SJSA1 (cell line): ENCODE results near the gene MYL12A. TPM values are rescaled to one million over a fixed set of nuclear protein-coding genes. Genes with fewer than 3 reads are reported as not detected.
A peak's percentile ranks its signal among the peaks of the same experiment; 100 is the strongest.

ENCODE experiments used
- DNase-seq, 2 experiments: peaks; one replicate each; pipeline ENCODE4 v3.0.0-alpha.2; 2015 to 2020; ENCODE audit warnings: low spot score in 2 of 2, low read depth in 1 of 2
- H3K27ac ChIP-seq: fragments of 250-450 bp; sonication (Bioruptor Pico); 2 replicates; pipeline ENCODE4 v1.5.1; 2020; ENCODE audit warnings: mild to moderate bottlenecking, moderate library complexity
- H3K27me3 ChIP-seq: fragments of 250-450 bp; sonication (Bioruptor Pico); replicated peaks from 2 replicates; pipeline ENCODE4 v1.5.1; 2020; ENCODE audit warnings: mild to moderate bottlenecking, moderate library complexity
- H3K36me3 ChIP-seq: fragments of 250-450 bp; sonication (Bioruptor Pico); 2 replicates; pipeline ENCODE4 v1.5.1; 2020; ENCODE audit warnings: mild to moderate bottlenecking
- H3K4me1 ChIP-seq: fragments of 250-450 bp; sonication (Bioruptor Pico); replicated peaks from 2 replicates; pipeline ENCODE4 v1.6.1; 2021; ENCODE audit warnings: mild to moderate bottlenecking
- H3K4me3 ChIP-seq: fragments of 250-450 bp; sonication (Bioruptor Pico); 2 replicates; pipeline ENCODE4 v1.5.1; 2020; ENCODE audit warnings: mild to moderate bottlenecking
- H3K9me3 ChIP-seq: fragments of 250-450 bp; sonication (Bioruptor Pico); replicated peaks from 2 replicates; pipeline ENCODE4 v1.5.1; 2020; ENCODE audit warnings: mild to moderate bottlenecking
- total RNA-seq: library from RNA; depleted of rRNA; stranded (reverse); fragments of >200 nt; shearing (Covaris generic); gene quantifications from 2 replicates; pipeline ENCODE4 v1.2.3, GENCODE V29; 2014

MYL12A gene
- total RNA-seq, 1 experiment from 2014 or later, result 1,642 TPM

- no peak for DNase-seq
- Histone ChIP-seq H3K27me3 (no peaks in the 10 kb centered on the region), H3K36me3 (peaks cover 82% of the 10 kb centered on the region), H3K4me3 (no peak overlapping the region), H3K27ac (peak overlapping the region; percentile 99), H3K9me3 (no peaks in the 10 kb centered on the region), H3K4me1 (peaks cover 76% of the 10 kb centered on the region)
Measured at GRCh38 chr18:3252843-3253242, 5.2 kb downstream of the MYL12A start.

GRCh38 chr18:3254725-3255124, 7.1 kb downstream of the MYL12A start:
- Histone ChIP-seq H3K9me3 (no peaks in the 10 kb centered on the region), H3K4me1 (peaks cover 89% of the 10 kb centered on the region), H3K27ac (no peak overlapping the region), H3K4me3 (no peak overlapping the region), H3K36me3 (peaks cover 82% of the 10 kb centered on the region), H3K27me3 (no peaks in the 10 kb centered on the region)
- no peak for DNase-seq

- peak overlapping the region; percentile 90; the same call in 1 of the 2 replicates for H3K27ac ChIP-seq
- no peaks in the 10 kb centered on the region for H3K27me3 ChIP-seq
- peaks cover 81% of the 10 kb centered on the region for H3K36me3 ChIP-seq
- H3K4me3 ChIP-seq, result no peak overlapping the region
- peaks cover 89% of the 10 kb centered on the region for H3K4me1 ChIP-seq
- no peak for DNase-seq
- no peaks in the 10 kb centered on the region for H3K9me3 ChIP-seq
Measured at GRCh38 chr18:3255611-3256165, 8.1 kb downstream of the MYL12A start.

- H3K27me3 ChIP-seq, result no peaks in the 10 kb centered on the region
- H3K4me3 ChIP-seq, result no peak overlapping the region
- peaks cover 87% of the 10 kb centered on the region for H3K36me3 ChIP-seq
- peak; percentile 63 to 80 for DNase-seq
- H3K27ac ChIP-seq, result peak overlapping the region; percentile 90
- H3K4me1 ChIP-seq, result peaks cover 83% of the 10 kb centered on the region
- H3K9me3 ChIP-seq, result no peaks in the 10 kb centered on the region
Measured at GRCh38 chr18:3256693-3257626, 9.4 kb downstream of the MYL12A start.

GRCh38 chr18:3257627-3258120, 10.1 kb downstream of the MYL12A start:
- peaks cover 76% of the 10 kb centered on the region for H3K4me1 ChIP-seq
- peak overlapping the region; percentile 90 for H3K27ac ChIP-seq
- peaks cover 91% of the 10 kb centered on the region for H3K36me3 ChIP-seq
- H3K9me3 ChIP-seq, result no peaks in the 10 kb centered on the region
- DNase-seq, result no peak
- no peaks in the 10 kb centered on the region for H3K27me3 ChIP-seq
- H3K4me3 ChIP-seq, result no peak overlapping the region

- H3K36me3 ChIP-seq, result peaks cover 87% of the 10 kb centered on the region
- H3K27ac ChIP-seq, result peak overlapping the region; percentile 100
- H3K4me3 ChIP-seq, result peak overlapping the region; percentile 91
- no peak for DNase-seq
- peaks cover 67% of the 10 kb centered on the region for H3K4me1 ChIP-seq
- H3K9me3 ChIP-seq, result no peaks in the 10 kb centered on the region
- no peaks in the 10 kb centered on the region for H3K27me3 ChIP-seq
Measured at GRCh38 chr18:3260995-3261372, 13.4 kb downstream of the MYL12A start.

- Histone ChIP-seq H3K9me3 (no peaks in the 10 kb centered on the region), H3K4me1 (peaks cover 62% of the 10 kb centered on the region), H3K27me3 (no peaks in the 10 kb centered on the region), H3K36me3 (peaks cover 88% of the 10 kb centered on the region), H3K4me3 (peak within 1 kb of the TSS; percentile 91), H3K27ac (peak within 1 kb of the TSS; percentile 100)
- peak; percentile 91 to 99 for DNase-seq
Measured at GRCh38 chr18:3261373-3262233, 14.0 kb downstream of the MYL12A start, which contains the start of gene MYL12B. Gene MYL12B (plus strand): TSS chr18:3262133. CDS start chr18:3272899, 10,766 bp downstream.

GRCh38 chr18:3262234-3263131, 14.9 kb downstream of the MYL12A start:
- H3K9me3 ChIP-seq, result no peaks in the 10 kb centered on the region
- peak overlapping the region; percentile 100 for H3K27ac ChIP-seq
- peak in 1 of 2 experiments; percentile 55 for DNase-seq
- H3K36me3 ChIP-seq, result peaks cover 88% of the 10 kb centered on the region
- no peaks in the 10 kb centered on the region for H3K27me3 ChIP-seq
- H3K4me3 ChIP-seq, result peak overlapping the region; percentile 91
- H3K4me1 ChIP-seq, result peaks cover 61% of the 10 kb centered on the region

- peak overlapping the region; percentile 100 for H3K27ac ChIP-seq
- peak overlapping the region; percentile 91 for H3K4me3 ChIP-seq
- H3K27me3 ChIP-seq, result no peaks in the 10 kb centered on the region
- DNase-seq, result peak in 1 of 2 experiments; percentile 34
- no peaks in the 10 kb centered on the region for H3K9me3 ChIP-seq
- peaks cover 86% of the 10 kb centered on the region for H3K36me3 ChIP-seq
- H3K4me1 ChIP-seq, result peaks cover 63% of the 10 kb centered on the region
Measured at GRCh38 chr18:3263132-3263700, 15.6 kb downstream of the MYL12A start.

GRCh38 chr18:3264362-3264761, 16.8 kb downstream of the MYL12A start:
- Histone ChIP-seq H3K27ac (no peak overlapping the region), H3K36me3 (peaks cover 77% of the 10 kb centered on the region), H3K27me3 (no peaks in the 10 kb centered on the region), H3K4me3 (no peak overlapping the region; the same call in 1 of the 2 replicates), H3K9me3 (no peaks in the 10 kb centered on the region; the same call in 1 of the 2 replicates), H3K4me1 (peaks cover 64% of the 10 kb centered on the region)
- no peak for DNase-seq

- no peak overlapping the region for H3K4me3 ChIP-seq
- no peaks in the 10 kb centered on the region for H3K27me3 ChIP-seq
- H3K27ac ChIP-seq, result no peak overlapping the region
- H3K4me1 ChIP-seq, result peaks cover 61% of the 10 kb centered on the region
- no peak for DNase-seq
- no peaks in the 10 kb centered on the region; the same call in 1 of the 2 replicates for H3K9me3 ChIP-seq
- peaks cover 71% of the 10 kb centered on the region for H3K36me3 ChIP-seq
Measured at GRCh38 chr18:3265564-3266033, 18.0 kb downstream of the MYL12A start.

GRCh38 chr18:3266062-3266608, 18.5 kb downstream of the MYL12A start:
- no peak for DNase-seq
- Histone ChIP-seq H3K4me3 (no peak overlapping the region), H3K9me3 (no peaks in the 10 kb centered on the region; the same call in 1 of the 2 replicates), H3K27me3 (no peaks in the 10 kb centered on the region), H3K4me1 (peaks cover 56% of the 10 kb centered on the region), H3K27ac (no peak overlapping the region), H3K36me3 (peaks cover 75% of the 10 kb centered on the region)
